Occipital lobe (tissue), 2 donors: ENCODE results near the gene GBP1. TPM values are rescaled to one million over a fixed set of nuclear protein-coding genes. Genes with fewer than 3 reads are reported as not detected.
"Not testable (repeated sequence)": the region's sequence is repeated elsewhere in the genome, so short reads cannot be mapped to it uniquely, and the experiment has no call there.

Experiments
- DNase-seq: peaks from one replicate; lab custom pipeline; 2025; lab: John Stamatoyannopoulos, UW
- total RNA-seq: library from RNA; depleted of rRNA; stranded (reverse); fragments of >200 nt; gene quantifications from one replicate; pipeline ENCODE4 v1.2.3, GENCODE V29; 2014

GBP1 gene, protein sequence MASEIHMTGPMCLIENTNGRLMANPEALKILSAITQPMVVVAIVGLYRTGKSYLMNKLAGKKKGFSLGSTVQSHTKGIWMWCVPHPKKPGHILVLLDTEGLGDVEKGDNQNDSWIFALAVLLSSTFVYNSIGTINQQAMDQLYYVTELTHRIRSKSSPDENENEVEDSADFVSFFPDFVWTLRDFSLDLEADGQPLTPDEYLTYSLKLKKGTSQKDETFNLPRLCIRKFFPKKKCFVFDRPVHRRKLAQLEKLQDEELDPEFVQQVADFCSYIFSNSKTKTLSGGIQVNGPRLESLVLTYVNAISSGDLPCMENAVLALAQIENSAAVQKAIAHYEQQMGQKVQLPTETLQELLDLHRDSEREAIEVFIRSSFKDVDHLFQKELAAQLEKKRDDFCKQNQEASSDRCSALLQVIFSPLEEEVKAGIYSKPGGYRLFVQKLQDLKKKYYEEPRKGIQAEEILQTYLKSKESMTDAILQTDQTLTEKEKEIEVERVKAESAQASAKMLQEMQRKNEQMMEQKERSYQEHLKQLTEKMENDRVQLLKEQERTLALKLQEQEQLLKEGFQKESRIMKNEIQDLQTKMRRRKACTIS
- 1.9 TPM for total RNA-seq

DNA sequence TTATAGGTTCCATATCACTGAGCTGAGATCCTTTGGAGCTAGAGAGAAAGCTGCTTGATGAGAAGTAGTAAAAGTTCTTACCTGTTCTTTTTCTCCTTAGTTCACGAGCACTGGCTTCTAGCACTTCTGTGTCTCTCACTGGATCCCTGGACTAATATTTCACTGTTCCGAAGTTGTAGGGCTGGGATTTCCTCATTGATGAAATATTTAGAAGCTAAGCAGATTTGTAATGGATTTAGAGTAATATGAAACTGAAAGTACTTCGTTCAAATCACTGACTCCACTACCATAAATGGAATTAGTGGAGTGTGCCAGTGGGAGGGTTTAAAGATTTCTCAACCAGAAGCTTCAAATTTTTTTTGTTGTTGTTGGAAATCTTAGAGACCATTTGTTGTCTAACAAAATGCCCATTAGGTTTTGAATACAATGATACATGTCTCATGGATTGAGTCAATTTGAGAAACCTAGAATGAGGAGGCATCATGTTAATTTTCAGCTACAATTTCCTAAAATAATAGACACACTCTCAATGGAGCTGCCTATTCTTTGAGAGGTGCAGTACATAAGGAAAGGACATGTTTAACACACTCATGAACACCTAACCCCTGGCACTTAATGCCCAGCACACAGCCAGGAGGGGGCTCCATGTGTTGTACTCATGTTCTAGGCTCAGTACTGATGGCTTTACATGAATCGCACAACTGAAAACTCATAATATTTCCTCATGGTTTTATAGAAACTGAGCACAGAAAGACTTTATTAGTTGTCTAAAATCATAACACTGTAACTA is at the start of gene GBP1:
Gene GBP1 (minus strand): TSS at position 130 of the 790 bp plus-strand sequence. CDS start 1,974 bp downstream, outside the sequence.
- DNase-seq, result no peak

DNA sequence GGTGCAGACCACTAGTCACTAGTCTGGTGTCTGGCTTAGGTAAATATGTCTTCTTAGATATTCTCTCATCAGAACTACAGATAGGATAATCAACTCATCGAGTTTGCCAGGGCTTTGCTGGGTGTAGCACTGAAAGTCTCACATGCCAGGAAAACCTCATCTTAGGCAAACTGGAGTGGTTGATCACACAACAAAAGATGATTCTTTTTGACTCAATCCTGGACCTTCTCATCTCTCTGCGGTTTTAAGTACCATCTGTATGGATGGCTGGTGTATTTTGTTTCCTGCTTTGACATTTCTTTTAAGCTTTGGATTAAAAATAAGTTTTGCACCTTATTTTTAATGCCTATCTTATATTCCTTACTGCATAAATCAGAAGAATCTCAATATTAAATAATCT is 49.7 kb upstream of the GBP1 start:
- DNase-seq, result no peak

DNA sequence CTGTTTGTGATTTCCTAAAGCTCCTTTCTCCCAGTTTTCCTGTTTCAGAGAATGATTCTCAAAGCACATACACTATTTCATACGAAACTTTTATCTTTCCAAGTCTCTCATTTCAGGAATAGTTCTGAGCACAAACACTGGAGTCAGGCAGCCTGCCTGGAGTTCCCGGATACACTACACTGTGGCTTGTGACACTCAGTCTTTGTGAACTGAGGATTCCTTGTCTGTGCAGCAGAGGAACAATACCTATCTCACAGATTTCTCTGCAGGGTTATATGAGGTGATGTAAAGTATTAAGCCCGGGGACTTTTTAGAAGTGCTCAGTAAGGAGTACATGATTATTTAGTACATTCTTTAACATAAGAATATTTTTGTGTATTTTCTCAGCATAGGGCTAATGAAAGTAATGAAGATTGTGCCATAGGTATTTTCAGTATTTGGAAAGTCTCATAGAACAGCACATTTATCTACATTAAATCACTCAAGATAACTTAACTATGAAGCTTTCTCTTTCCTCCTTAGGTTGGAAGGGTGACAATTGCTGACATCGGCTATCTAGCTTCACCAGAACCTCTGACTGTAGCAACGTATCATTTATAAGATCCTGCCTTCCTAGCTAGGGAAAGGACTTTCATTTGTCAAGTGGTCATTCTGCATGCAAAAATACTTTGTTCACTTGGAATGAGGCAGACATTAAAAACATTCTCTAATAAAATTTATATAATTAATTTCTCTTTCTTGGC is 48.0 kb upstream of the GBP1 start:
- no peak for DNase-seq

DNA sequence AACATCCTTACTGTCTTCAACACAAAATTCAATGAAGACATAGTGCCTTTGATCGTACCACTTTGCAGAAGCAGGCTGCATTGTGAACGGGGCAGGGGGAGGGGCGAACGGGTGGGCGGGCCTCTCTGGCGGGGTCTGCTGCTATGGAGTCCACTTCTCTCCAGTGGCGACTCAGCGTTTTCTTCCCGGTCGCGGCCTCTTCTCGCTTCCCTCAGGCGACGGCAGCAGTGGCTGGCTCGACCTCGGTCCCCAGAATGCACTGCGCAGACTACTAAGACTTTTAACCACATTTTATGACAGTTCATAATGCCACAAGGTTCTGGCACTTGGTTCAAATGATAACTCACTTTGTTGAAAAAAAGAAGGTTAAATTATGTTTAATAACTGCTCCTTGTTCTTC is 39.7 kb upstream of the GBP1 start:
- DNase-seq, result no peak

DNA sequence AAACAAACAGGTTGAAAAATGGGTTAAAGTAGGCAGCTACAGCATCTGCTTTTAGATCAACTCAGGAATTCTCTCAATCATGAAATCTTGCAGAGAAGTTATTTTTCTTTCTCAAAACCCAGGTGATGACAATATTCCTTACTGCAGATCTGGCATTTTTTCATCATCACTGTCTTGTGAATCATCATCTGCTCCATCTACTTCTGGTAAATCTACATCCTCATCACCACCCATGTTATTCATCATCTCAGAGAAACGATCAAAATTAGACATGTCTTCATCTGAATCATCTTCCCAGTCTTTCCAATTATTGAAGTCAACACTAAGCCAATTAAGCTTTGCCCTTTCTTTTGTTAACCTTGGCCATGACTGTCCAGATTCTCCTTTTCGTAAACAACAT is 39.1 kb upstream of the GBP1 start:
- no peak for DNase-seq

DNA sequence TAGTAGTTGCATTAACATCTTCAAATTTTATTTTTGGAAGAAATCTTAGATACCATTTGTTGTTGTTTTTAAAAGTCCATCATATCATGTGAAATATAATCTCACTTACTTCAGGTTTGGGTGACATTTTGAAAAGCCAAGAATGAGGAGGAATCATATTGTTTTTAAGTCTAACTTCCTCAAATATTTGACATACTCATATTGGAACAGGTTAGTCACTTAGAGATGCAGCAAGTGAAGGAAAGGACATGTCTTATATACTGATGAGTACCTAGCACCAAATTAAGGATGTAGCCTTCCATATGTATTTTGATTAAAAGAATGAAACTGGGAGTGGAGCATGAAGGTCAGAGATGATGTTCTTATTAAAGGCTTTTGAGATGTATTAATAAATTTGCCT is 37.0 kb upstream of the GBP1 start:
- no peak for DNase-seq

DNA sequence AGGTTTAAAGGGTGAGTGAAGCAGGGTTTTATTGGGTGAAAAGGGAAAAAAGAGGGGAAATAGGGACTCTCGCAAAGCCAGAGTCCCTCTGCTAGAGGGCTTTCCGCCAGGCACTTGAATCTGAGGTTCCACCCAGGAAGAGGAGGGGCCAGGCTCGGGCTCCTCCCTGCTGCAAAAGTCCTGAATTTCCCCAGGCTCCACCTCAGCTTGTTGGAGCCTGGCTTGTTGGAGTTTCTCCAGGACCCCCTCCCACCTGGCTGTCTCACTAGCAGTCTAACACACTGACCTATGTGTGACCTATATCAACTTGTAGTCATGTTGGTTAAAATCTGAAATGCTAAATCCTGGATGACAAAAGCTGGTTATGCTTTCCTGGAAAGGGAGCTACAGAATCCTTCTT is 35.4 kb upstream of the GBP1 start:
- DNase-seq, result no peak

DNA sequence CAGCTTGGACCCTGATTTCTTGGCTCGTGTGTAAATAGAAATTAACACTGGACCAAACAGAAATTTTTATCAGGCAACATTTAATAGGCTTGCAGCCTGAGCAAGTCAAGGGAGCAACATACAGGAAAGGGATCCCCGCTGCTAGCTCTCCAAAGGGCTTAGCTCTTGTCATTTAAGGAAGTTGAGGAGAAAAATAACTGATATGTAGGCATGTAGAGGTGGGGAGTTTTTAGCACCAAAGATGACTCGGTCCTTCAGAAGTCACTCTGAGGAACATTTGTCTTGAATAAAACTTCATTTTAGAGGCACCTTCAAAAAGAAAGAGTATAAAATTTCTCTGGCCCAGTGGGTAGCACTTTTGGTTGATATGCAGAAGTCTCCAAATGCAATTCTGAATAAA is 33.8 kb upstream of the GBP1 start:
- DNase-seq, result no peak

DNA sequence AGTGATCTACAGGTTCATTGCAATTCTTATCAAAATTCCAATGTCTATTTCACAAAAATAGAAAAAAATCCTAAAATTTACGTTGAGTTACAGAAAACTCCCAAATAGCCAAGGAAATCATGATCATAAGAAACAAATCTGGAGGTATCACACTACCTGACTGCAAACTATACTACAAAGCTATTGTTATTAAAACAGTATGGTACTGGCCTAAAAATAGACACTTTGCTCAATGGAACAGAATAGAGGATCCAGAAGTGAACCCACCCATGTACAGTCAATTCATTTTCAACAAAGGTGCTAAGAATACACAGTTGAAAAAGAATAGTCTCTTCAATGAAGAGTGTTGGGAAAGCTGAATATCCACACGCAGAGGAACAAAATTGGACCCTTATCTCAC is 30.7 kb upstream of the GBP1 start:
- no peak for DNase-seq

DNA sequence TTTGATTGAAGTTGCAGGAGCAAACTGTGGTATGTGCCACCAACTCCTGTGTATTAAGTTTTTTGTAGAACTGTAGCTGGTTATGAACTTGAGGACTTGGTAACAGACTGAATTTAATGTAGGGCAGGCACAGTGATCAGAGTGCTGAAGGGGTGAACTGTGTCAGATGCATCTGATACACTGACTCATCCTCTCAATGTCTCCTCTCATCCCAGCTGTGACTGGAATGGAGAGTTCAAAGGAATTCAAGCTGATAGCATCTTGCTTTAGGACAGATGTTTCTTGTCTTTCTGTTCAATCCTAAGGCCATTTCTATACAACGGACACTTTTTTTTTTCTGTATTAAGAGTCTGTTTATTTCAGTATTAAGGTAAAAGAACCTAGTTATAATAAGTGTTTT is 25.0 kb upstream of the GBP1 start:
- DNase-seq, result no peak

DNA sequence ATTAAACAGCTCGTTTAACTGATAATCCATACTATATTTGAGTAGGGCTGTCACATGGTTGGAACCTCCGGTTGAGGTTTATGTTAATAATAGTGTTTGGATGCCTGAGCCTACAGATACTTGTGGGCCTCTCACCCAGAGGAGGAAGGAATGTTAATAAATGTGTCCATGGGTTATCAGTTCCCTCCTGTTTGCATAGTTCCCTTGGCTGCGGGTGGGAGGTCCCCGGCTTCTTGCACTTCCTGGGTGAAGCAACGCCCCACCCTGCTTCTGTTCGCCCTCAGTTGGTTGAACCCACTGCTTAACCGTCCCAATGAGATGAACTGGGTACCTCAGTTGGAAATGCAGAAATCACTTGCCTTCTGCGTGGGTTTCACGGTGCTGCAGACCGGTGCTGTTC is 23.6 kb upstream of the GBP1 start:
- no peak for DNase-seq

DNA sequence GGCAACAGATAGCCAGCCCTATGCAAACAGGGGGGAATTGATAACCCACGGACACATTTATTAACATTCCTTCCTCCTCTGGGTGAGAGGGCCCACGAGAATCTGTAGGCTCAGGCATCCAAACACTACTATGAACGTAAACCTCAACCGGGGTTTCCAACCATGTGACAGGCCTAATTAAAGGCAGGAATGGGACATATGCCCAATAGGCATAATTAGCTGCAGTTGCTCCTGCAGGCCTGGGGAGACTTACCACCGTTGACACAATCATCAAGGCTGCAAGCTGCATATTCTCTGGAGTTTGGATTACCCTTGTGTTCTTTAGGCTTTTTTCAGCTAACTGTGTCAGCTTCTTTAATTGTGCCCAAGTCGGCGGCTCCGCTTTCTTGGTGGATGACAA is 22.2 kb upstream of the GBP1 start:
- DNase-seq, result no peak

DNA sequence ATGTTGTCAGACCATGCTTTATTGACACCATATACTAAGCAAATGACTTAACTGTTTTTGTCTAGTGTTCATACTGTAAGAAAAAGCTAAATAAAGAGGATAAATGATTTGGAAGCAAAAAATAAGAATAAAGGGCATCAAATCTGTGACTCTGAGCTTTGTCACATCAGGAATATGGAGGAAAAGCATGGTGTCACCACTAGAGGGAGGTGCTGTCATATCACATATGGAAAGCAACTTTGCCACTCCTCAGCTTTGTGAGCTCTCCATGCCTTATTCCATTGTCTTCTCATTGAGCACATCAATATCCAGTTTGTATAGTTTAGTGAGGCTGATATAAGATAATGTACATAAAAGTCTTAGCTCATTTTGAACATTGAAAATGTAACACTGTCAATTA is 20.8 kb upstream of the GBP1 start:
- no peak for DNase-seq

DNA sequence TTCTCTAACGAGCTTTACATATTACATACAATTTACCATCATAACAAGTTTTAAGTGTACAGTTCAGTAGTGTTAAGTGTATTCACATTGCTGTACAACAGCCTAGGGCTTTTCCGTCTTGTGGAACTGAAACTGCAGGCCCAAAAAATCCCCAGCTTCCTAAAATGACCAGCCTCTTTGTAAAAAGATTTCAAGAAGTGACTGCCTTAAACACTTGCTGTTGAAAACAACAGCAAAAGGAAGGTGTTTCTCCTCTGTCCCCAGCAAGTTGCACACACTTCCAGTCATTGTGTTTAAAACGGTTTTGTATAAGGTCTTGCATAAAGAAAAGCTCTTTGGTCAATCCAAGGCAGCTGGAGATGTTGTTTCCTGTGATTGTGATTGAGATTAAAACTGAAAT is 16.0 kb upstream of the GBP1 start:
- DNase-seq, result no peak

DNA sequence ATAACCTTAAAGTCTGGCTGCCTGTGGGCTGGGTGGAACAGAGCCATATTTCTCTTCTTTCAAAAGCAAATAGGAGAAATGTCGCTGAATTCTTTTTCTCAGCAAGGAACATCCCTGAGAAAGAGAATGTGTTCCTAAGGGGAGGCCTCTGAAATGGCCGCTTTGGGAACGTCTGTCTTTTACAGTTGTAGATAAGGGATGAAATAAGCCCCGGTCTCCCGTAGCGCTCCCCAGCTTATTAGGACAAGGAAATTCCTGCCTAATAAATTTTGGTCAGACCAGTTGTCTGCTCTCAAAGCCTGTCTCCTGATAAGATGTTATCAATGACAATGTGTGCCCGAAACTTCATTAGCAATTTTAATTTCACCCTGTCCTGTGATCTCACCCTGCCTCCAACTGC is 15.1 kb upstream of the GBP1 start:
- not testable (repeated sequence) for DNase-seq

DNA sequence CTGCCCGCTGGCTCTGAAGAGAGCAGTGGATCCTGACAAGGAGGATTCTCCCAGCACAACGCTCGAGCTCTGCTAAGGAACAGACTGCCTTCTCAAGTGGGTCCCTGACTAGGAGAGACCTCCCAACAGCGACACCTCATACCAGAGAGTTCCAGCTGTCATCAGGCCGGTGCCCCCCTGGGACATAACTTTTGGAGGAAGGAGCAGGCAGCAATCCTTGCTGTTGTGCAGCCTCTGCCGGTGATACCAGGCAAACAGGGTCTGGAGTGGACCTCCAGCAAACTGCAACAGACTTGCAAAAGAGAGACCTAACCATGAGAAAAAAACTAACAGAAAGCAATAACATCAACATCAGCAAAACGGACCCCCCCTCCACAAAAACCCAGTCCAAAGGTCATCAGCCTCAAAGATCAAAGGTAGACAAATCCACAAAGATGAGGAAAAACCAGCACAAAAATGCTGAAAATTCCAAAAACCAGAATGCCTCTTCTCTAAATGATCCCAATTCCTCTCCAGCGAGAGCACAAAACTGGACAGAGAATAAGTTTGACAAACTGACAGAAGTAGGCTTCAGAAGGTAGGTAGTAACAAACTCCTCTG is 7.6 kb upstream of the GBP1 start:
- not testable (repeated sequence) for DNase-seq

DNA sequence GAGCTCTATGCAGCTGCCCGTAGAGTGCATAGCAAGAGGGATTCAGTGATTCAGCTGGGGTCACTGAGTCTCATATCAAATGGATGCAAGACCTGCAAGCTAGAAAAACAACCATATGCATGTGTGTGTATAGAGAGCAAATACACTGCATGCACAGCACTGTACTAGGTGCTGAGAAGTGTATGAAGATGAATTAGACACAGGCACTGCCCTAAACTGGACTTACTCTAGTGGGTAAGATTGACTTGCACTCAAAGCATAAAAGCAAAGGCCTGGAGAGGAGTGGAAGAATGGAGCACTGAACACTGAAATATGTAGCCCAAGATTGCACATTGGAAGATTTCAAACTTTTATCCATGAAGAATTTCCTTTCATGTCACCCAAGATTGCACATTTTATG is 5.5 kb upstream of the GBP1 start:
- DNase-seq, result no peak

DNA sequence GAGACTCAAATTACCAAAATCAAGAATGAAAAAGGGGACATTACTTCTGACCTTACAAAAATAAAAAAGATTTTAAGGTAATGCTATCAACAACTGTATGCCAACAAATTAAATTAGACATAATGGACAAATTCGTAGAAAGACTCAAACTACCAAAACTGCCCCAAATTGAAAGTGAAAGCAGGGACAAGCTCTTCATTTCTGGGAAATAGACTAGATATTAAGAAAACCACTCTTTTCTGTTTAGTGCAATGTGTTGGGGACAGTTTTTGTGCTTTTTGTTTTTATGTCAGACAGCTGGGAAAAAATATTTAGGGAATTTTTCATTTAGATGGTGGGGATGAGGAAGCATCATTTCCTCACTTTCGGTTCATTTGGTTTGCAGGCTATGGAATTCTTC is 4.9 kb upstream of the GBP1 start:
- DNase-seq, result no peak

DNA sequence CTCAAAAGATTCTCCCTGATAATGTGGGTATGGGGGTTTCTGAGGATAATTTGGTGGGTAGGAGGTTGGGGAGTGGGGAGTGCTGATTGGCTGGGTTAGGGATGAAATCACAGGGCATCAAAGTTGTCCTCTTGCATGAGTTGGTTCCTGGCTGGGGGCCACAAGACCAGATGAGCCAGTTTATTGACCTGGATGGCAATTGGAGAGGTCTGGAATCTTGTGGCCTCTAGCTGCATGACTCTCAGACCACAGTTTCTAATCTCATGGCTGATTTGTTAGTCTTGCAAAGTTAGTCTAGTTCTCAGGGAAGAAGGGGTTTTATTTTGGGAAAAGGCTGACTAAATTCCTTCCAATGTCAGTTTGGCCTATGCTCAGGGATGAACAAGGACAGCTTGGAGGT is 3.3 kb upstream of the GBP1 start:
- no peak for DNase-seq

DNA sequence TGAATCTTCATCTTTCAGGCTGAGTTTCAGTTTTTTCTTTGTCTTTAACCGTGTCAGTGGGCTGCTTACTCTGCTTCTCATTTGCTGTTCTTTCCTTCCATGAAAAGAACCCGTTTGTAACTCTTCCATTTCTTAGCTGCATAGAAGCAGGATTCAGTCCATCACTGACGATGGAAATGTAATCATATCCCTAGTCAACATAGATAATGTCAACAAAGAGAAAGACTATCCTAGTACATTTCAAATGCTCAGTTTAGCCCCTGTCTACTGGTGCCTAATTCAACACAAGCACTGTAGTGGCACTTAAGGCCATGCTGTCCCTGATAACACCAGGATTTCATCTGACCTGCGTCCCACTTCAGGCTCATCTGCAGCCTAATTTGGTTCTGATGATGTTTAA is 376 bp downstream of the GBP1 start:
- no peak for DNase-seq

DNA sequence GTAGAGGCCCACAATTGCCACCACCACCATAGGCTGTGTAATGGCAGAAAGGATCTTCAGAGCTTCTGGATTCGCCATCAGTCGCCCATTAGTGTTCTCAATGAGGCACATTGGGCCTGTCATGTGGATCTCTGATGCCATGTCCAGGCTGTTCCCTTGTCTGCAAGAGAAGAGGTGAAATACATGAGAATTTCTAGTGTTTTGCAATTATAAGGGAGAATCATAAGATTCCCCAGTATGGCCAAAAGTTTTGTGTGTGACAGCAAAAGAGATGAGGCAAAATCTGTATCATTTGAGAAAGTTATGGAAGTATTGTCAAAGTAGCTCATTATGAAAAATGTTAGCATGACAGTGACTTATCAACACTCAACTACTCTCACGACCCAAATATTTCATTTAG is 1.9 kb downstream of the GBP1 start:
- DNase-seq, result no peak

DNA sequence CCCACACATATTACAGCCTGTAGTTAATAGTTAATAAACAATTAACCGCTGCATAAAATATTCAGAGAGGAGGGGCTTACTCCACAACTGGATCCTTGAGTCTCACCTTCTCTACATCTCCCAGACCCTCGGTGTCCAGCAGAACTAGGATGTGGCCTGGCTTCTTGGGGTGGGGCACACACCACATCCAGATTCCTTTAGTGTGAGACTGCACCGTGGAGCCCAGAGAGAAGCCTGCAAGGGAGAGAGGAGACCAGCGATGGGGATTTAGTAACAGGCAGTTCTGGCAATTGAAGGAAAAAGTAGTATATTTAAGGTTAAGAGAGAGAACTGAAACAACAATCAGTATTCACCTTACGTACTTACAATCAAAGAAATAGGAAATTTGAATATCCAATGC is 4.9 kb downstream of the GBP1 start:
- DNase-seq, result no peak
